Fibroblast of the aortic adventitia (primary cell): Measurements from ENCODE around the gene FAM193B. TPM values are rescaled to one million over a fixed set of nuclear protein-coding genes. Genes with fewer than 3 reads are reported as not detected.

ENCODE experiments used
- DNase-seq: peaks from one replicate; pipeline ENCODE4 v3.0.0-alpha.2; 2010; ENCODE audit warnings: low read depth
- H3K4me3 ChIP-seq: 2 replicates; pipeline ENCODE4 v1.5.1; 2011; ENCODE audit warnings: low read depth, mild to moderate bottlenecking, control low read depth, low read length, moderate library complexity
- total RNA-seq: library from RNA; depleted of rRNA; stranded (reverse); fragments of >200 nt; gene quantifications from 2 replicates; pipeline ENCODE4 v1.2.3, GENCODE V29; 2012; ENCODE audit warnings: low replicate concordance
- TF ChIP-seq, protein P1 (sequence below): IDR thresholded peaks from 2 replicates; pipeline ENCODE4 v1.5.1; 2011; ENCODE audit warnings: mild to moderate bottlenecking, low read length, control low read depth, inconsistent platforms; ENCODE audit not compliant: insufficient read depth

FAM193B gene
- total RNA-seq, 1 donor: 20.2 TPM

- TF ChIP-seq, protein P1, sequence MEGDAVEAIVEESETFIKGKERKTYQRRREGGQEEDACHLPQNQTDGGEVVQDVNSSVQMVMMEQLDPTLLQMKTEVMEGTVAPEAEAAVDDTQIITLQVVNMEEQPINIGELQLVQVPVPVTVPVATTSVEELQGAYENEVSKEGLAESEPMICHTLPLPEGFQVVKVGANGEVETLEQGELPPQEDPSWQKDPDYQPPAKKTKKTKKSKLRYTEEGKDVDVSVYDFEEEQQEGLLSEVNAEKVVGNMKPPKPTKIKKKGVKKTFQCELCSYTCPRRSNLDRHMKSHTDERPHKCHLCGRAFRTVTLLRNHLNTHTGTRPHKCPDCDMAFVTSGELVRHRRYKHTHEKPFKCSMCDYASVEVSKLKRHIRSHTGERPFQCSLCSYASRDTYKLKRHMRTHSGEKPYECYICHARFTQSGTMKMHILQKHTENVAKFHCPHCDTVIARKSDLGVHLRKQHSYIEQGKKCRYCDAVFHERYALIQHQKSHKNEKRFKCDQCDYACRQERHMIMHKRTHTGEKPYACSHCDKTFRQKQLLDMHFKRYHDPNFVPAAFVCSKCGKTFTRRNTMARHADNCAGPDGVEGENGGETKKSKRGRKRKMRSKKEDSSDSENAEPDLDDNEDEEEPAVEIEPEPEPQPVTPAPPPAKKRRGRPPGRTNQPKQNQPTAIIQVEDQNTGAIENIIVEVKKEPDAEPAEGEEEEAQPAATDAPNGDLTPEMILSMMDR: no peak
- DNase-seq: no peak
- H3K4me3 ChIP-seq: no peak overlapping the region
Measured at GRCh38 chr5:177508221-177508611, 46.1 kb downstream of the FAM193B start.

GRCh38 chr5:177507596-177508220, 46.7 kb downstream of the FAM193B start:
- no peak overlapping the region for H3K4me3 ChIP-seq
- TF ChIP-seq, protein P1: no peak
- DNase-seq: no peak

GRCh38 chr5:177507165-177507564, 47.2 kb downstream of the FAM193B start:
- TF ChIP-seq, protein P1: peak; percentile 34
- no peak for DNase-seq
- no peak overlapping the region for H3K4me3 ChIP-seq

DNA sequence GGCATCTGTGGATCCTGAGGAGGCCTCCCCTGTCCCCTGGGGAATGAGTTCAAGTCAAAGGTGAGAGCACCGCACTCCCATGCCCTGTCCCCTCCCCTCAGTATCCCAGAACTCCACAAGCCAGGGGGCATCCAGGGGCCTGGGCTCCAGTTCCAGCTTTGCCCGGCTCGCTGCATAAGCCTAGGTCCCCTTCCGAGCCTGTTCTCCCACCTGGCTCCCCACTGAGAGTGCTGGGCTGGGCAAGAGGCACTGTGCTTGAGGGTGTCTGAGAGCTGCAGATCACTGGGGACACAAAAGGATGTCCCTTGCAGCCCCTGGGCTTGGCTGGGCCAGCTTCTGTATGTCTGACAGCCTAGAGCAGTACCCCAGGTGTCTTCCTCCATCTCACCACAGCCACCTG, 49.3 kb downstream of the FAM193B start:
- TF ChIP-seq, protein P1: no peak
- H3K4me3 ChIP-seq: no peak overlapping the region
- no peak for DNase-seq

DNA sequence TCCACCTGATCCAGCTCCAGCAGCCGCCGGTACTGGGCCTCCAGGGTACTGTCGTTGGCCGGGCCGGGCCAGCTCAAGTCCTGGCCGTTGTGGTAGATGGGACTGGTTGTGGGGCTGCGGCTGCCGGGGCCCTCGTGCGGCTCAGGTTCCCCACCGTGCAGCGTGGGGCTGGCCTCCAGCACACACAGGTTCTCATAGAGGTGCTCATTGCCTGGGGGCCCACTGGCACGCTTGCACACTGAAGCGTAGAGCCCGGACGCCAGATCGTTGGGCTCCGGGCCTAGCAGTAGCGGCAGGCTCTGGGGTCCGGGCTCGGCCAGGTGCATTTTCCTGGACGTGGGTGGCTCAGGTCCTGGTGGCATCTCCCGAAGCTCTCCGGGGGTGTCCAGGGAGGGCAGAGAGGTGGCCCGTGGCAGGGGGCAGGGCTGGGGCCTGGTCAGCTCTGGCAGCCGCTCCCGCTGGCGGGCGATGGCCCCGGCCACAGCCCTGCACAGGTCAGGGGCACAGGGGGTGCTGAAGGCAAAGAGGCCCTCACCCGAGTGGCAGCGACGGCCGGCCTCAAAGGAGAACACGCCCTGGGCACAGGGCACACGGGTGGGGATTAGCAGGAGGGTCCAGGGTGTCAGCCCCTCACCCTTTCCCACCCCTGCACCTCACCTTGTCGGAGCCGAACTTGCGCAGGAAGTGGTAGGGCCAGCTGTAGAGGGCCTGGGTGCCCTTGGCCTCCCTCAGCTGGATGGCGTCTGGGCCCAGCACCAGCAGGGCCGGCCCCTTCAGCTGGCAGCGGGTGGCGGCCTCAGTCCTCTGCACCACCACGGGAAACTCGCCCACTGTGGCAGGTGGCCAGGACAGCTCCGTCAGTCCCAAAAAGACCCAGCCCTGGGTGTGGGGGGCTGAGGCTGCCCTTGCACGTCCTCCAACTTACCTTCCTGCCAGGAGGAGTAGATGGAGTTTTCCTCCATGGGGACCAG, 50.0 kb downstream of the FAM193B start:
- no peak overlapping the region for H3K4me3 ChIP-seq
- DNase-seq: no peak
- TF ChIP-seq, protein P1: no peak

DNA sequence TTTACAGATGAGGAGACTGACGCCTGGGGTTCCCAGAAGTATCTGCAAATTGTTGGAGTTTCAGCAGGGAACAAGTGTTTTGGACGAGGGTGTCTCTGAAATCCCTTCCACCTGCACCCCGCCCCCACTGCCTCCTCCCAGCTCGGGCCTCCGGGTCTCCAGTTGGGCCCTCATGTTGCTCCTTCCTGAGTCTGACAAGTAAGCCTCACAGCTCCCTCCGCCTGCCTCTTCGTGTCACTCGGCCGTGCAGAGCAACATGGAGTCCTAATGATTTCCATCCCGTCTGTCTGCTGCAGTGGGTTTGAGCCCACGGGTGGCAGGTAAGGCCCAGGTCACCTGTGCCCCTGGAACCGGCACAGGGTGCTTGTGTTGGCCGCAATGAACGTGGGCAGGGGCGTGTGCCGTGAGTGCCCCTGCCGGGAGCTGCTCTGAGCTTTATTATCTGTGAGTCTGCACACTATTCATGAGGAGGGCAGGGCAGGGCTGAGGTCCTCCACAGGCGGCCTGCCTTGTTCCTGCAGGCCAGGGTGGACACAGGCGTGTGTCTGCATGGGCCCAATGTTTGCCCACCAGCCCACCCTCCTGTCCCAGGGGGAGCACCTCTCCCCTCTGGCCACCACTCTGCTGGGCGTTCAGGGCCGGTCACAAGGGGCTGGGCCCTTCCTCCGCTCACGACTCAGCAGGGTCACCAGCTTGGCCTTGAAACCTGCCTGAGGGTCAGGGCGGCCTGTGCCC, 50.8 kb downstream of the FAM193B start:
- TF ChIP-seq, protein P1: no peak
- DNase-seq: no peak

More for the DNA sequence above, 50.8 kb downstream of the FAM193B start:
- H3K4me3 ChIP-seq: no peak overlapping the region
